Heart left ventricle (tissue), 16 donors: ENCODE data around the gene KCNH6. TPM values are rescaled to one million over a fixed set of nuclear protein-coding genes. Genes with fewer than 3 reads are reported as not detected.

Experiments
- ATAC-seq, 4 donors: fragments of 200-7000 bp; cut with Tn5 transposase; one replicate each; pipeline ENCODE4 v1.9.1; 2020 to 2022; ENCODE audit warnings: moderate library complexity in 4 of 4, mild to moderate bottlenecking in 3 of 4, moderate number of reproducible peaks in 1 of 4
- DNase-seq, 5 donors: peaks; one replicate each; pipeline ENCODE4 v3.0.0-alpha.2; 2020
- H3K27ac ChIP-seq, 12 donors: fragments of 200-600 bp; sonication (generic) in 4 of 12; one replicate each; pipeline versions ENCODE4 v1.5.0 to v1.8.0; 2016 to 2022; ENCODE audit warnings: mild to moderate bottlenecking in 2 of 12
- H3K27me3 ChIP-seq, 9 donors: fragments of 200-600 bp; sonication (generic) in 2 of 9; one replicate each; pipeline versions ENCODE4 v1.5.1 to v1.8.0; 2016 to 2022; ENCODE audit warnings: mild to moderate bottlenecking in 3 of 9
- H3K36me3 ChIP-seq, 9 donors: fragments of 200-600 bp; sonication (generic) in 2 of 9; one replicate each; pipeline versions ENCODE4 v1.5.0 to v1.8.0; 2018 to 2022; ENCODE audit warnings: mild to moderate bottlenecking in 2 of 9
- H3K4me1 ChIP-seq, 12 donors: fragments of 200-600 bp; sonication (generic) in 4 of 12; one replicate each; pipeline versions ENCODE4 v1.5.0 to v1.8.0; 2016 to 2022; ENCODE audit warnings: mild to moderate bottlenecking in 3 of 12
- H3K4me3 ChIP-seq, 12 donors: fragments of 200-600 bp; sonication (generic) in 4 of 12; one replicate each; pipeline versions ENCODE4 v1.5.0 to v1.8.0; 2017 to 2022; ENCODE audit warnings: mild to moderate bottlenecking in 9 of 12, moderate library complexity in 4 of 12
- H3K9me3 ChIP-seq, 12 donors: fragments of 200-600 bp; sonication (generic) in 4 of 12; one replicate each; pipeline versions ENCODE4 v1.5.0 to v1.8.0; 2016 to 2022; ENCODE audit warnings: mild to moderate bottlenecking in 1 of 12
- POLR2A ChIP-seq, 2 donors: fragments of 450-650 bp; IDR thresholded peaks; one replicate each; pipeline ENCODE4 v1.6.1; 2017; ENCODE audit warnings: antibody characterized with exemption in 2 of 2, mild to moderate bottlenecking in 2 of 2, moderate library complexity in 2 of 2
- WGBS, 4 donors: extraction: QIAGEN DNeasy Blood & Tissue Kit in 2 of 4; methylation state at CpG; one replicate each; pipeline versions ENCODE4 v1.1.5 to v1.1.7; 2013 to 2018; 5-methylcytosine and 5-hydroxymethylcytosine counted together
- intact Hi-C, 10 donors: fragments of 100-400 bp; cut with DNase I; formaldehyde crosslinking; loops; one replicate each; pipeline versions ENCODE4 v1.11.1 to v1.14.2; 2022
- polyA plus RNA-seq, 2 donors: library from polyadenylated mRNA; stranded (reverse); fragments of 200-250 nt; gene quantifications; one replicate each; pipeline ENCODE4 v1.2.3, GENCODE V29; 2013
- total RNA-seq, 9 donors: library from RNA; depleted of rRNA in 2 of 9; stranded (reverse); fragments of >200 nt in 2 of 9; fragmentation: NEBNext Ultra II Directional in 3 of 9; extraction: Animal tissue kit (Norgen Biotek cat#: 25700) in 3 of 9; gene quantifications; one replicate each; pipeline versions ENCODE4 v1.1.0 to v1.2.4, GENCODE V29; 2016 to 2023
- TF ChIP-seq, protein P1 (sequence below), 12 donors: fragments of 200-600 bp; sonication (generic) in 4 of 12; IDR thresholded peaks; one replicate each; pipeline versions ENCODE4 v1.5.0 to v1.8.0; 2018 to 2022; ENCODE audit warnings: antibody characterized with exemption in 12 of 12, mild to moderate bottlenecking in 5 of 12
- donor health status: ischemic (EF 13 %, LVEDD 7.1; RV severe dilation, severe dysfunction).
- donor health status: healthy with polysubstance abuse.
- donor health status: DM: no; HTN: yes; CAD: no.
- donor health status: DM: no; HTN: no; CAD: no.
- donor health status: ischemic (EF 25% LVEDD 6.9; RV normal size, moderate dysfunction).
- donor health status: ischemic (EF 25% LVEDD 5.7; RV mildly dilated, moderate dysfunction).
- donor health status: healthy.
- donor health status: DM: yes; HTN: yes; CAD: no.
- donor health status: ischemic (EF 35%, LVEDD 5.7; RV mildly dilated, moderate dysfunction).
- donor health status: nonischemic (EF 11% LVEDD 7.7; RV severe dilation, severe dysfunction).
- donor health status: DM: yes; HTN: yes; CAD: no.
- donor health status: PGD.
- donor health status: ischemic (EF 29% LVEDD 5.4; RV normal size, mild dysfunction).
- donor health status: nonischemic (EF 23%, LVEDD 6.1; RV moderate dilation, normal function).

Gene KCNH6
- total and polyA plus RNA-seq, 11 donors, result 0.01 TPM; not detected in 10

DNA sequence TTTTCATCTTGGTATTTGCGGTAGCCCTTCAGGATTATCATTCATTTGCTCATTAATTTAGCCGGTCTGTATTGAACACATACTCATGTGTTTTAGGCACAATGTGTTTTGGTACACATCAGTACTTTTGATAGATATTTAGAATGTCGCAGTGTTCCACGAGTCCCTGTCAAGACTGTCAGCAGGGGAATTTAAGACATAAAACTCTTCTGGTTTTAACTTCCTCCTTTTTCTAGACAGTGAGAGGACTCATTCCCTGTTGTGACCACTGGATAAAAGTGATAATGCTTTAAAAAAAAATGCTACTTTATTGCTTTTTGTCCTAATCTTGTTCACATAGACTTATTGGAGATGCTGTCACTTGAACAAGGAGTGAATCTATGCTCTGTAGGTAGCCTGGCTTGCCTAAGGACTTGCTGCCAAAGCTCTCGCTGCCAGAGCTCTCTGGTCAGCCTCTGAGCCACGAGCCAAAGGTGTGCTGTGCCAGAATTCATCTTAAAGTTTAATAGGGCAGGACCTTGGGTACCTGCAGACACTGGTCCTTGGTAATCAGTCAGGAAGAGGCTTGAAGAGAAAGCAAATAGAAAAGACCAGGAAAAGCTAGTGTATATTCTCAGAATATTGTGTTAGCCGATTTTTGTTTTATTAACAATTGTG, 32.5 kb downstream of the KCNH6 start:
- Histone ChIP-seq H3K9me3 (peaks cover 0 to 5% (median 0%) of the 10 kb centered on the region in 12 donors), H3K27me3 (no peaks in the 10 kb centered on the region), H3K36me3 (peaks cover 0 to 13% (median 0%) of the 10 kb centered on the region in 9 donors), H3K27ac (no peak overlapping the region), H3K4me3 (no peak overlapping the region), H3K4me1 (peaks cover 2 to 60% (median 37%) of the 10 kb centered on the region in 12 donors)
- TF ChIP-seq, protein P1, sequence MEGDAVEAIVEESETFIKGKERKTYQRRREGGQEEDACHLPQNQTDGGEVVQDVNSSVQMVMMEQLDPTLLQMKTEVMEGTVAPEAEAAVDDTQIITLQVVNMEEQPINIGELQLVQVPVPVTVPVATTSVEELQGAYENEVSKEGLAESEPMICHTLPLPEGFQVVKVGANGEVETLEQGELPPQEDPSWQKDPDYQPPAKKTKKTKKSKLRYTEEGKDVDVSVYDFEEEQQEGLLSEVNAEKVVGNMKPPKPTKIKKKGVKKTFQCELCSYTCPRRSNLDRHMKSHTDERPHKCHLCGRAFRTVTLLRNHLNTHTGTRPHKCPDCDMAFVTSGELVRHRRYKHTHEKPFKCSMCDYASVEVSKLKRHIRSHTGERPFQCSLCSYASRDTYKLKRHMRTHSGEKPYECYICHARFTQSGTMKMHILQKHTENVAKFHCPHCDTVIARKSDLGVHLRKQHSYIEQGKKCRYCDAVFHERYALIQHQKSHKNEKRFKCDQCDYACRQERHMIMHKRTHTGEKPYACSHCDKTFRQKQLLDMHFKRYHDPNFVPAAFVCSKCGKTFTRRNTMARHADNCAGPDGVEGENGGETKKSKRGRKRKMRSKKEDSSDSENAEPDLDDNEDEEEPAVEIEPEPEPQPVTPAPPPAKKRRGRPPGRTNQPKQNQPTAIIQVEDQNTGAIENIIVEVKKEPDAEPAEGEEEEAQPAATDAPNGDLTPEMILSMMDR (IDR thresholded peaks at IDR 0.05), result no peak
- TF ChIP-seq POLR2A (IDR thresholded peaks at IDR 0.05), result no peak
- intact Hi-C loops, result no loop called here
- no peak for DNase-seq
- ATAC-seq, result peak in 2 of 4 donors; percentile 48 to 53
- 73 to 77% (median 74%) methylated on average over 7 of the region's 7 CpGs for WGBS, 4 donors

GRCh38 chr17:63557416-63557815, 34.3 kb downstream of the KCNH6 start:
- Histone ChIP-seq H3K9me3 (peaks cover 0 to 5% (median 0%) of the 10 kb centered on the region in 12 donors), H3K4me1 (peaks cover 2 to 50% (median 28%) of the 10 kb centered on the region in 12 donors), H3K27me3 (no peaks in the 10 kb centered on the region), H3K4me3 (no peak overlapping the region), H3K36me3 (peaks cover 0 to 13% (median 0%) of the 10 kb centered on the region in 9 donors), H3K27ac (no peak overlapping the region)
- intact Hi-C loops, result no loop called here
- DNase-seq (no peak), ATAC-seq (no peak)
- no peak for TF ChIP-seq POLR2A (IDR thresholded peaks at IDR 0.05)
- TF ChIP-seq, protein P1 (IDR thresholded peaks at IDR 0.05), result no peak
- 96 to 99% (median 97%) methylated on average over 2 of the region's 2 CpGs for whole genome bisulfite sequencing, 4 donors

DNA sequence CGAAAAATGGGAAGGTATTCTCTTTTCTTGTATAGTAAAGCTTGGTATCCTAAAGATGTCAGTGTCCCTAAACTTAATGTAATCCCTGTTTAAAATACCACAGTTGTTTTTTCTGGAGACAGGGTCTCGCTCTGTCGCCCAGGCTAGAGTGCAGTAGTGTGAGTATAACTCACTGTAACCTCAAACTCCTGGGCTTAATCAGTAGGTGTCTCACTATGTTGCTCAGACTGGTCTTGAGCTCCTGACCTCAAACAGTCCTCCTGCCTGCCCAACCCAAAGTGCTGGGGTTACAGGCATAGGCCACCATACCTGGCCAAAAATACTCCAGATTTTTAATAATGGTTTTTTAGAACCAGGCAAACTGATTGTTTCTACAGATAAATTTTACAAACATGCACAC, 35.3 kb downstream of the KCNH6 start:
- TF ChIP-seq, protein P1 (IDR thresholded peaks at IDR 0.05), result no peak
- TF ChIP-seq POLR2A (IDR thresholded peaks at IDR 0.05), result no peak
- no peak for DNase-seq
- no peak overlapping the region for H3K27ac ChIP-seq
- peaks cover 0 to 5% (median 0%) of the 10 kb centered on the region in 12 donors for H3K9me3 ChIP-seq
- intact Hi-C loops, result no loop called here
- H3K36me3 ChIP-seq, result peaks cover 0 to 13% (median 0%) of the 10 kb centered on the region in 9 donors
- no peak for ATAC-seq
- WGBS, 4 donors, result 82 to 96% (median 90%) methylated on average over 3 of the region's 3 CpGs
- H3K27me3 ChIP-seq, result no peaks in the 10 kb centered on the region
- peaks cover 0 to 46% (median 20%) of the 10 kb centered on the region in 12 donors for H3K4me1 ChIP-seq
- H3K4me3 ChIP-seq, result no peak overlapping the region

GRCh38 chr17:63561819-63562218, 38.7 kb downstream of the KCNH6 start:
- TF ChIP-seq POLR2A (IDR thresholded peaks at IDR 0.05), result no peak
- TF ChIP-seq, protein P1 (IDR thresholded peaks at IDR 0.05), result no peak
- H3K27ac ChIP-seq, result no peak overlapping the region
- intact Hi-C loops, result no loop called here
- peaks cover 0 to 5% (median 0%) of the 10 kb centered on the region in 12 donors for H3K9me3 ChIP-seq
- ATAC-seq, result no peak
- H3K4me1 ChIP-seq, result peaks cover 0 to 19% (median 1%) of the 10 kb centered on the region in 12 donors
- no peaks in the 10 kb centered on the region for H3K27me3 ChIP-seq
- peaks cover 0 to 8% (median 0%) of the 10 kb centered on the region in 9 donors for H3K36me3 ChIP-seq
- no peak overlapping the region for H3K4me3 ChIP-seq
- no peak for DNase-seq
